Esophagus muscularis mucosa (tissue), 4 donors: Measurements from ENCODE around the gene SFRP5. TPM values are rescaled to one million over a fixed set of nuclear protein-coding genes. Genes with fewer than 3 reads are reported as not detected.

ENCODE experiments used
- DNase-seq: peaks from one replicate; pipeline ENCODE4 v3.0.0-alpha.2; 2017; ENCODE audit errors: extremely low spot score
- H3K27ac ChIP-seq, 4 donors: fragments of 200-600 bp; sonication (generic); replicated peaks in 1 of 4; 1 replicate in 3 of 4; 2 replicates in 1 of 4; pipeline ENCODE4 v1.5.1; 2016 to 2019; ENCODE audit warnings: mild to moderate bottlenecking in 1 of 4
- H3K27me3 ChIP-seq, 4 donors: fragments of 200-600 bp; sonication (generic); one replicate each; pipeline versions ENCODE4 v1.5.1 to v1.6.0; 2016 to 2019
- H3K36me3 ChIP-seq, 4 donors: fragments of 200-600 bp; sonication (generic); one replicate each; pipeline ENCODE4 v1.5.1; 2016 to 2019
- H3K4me1 ChIP-seq, 4 donors: fragments of 200-600 bp; sonication (generic); one replicate each; pipeline ENCODE4 v1.5.1; 2016 to 2019
- H3K4me3 ChIP-seq, 4 donors: fragments of 200-600 bp; sonication (generic); 1 replicate in 2 of 4; 2 replicates in 2 of 4; pipeline ENCODE4 v1.5.1; 2016 to 2019; ENCODE audit warnings: mild to moderate bottlenecking in 4 of 4, moderate library complexity in 1 of 4
- H3K9me3 ChIP-seq, 4 donors: fragments of 200-600 bp; sonication (generic); 1 replicate in 3 of 4; 2 replicates in 1 of 4; pipeline ENCODE4 v1.5.1; 2016 to 2019
- CTCF ChIP-seq, 3 experiments: fragments of 200-600 bp in 2 of 3; fragments of 450-650 bp in 1 of 3; sonication (generic) in 2 of 3; IDR thresholded peaks; one replicate each; pipeline ENCODE4 v1.5.1; 2017 to 2019; ENCODE audit warnings: antibody characterized with exemption in 3 of 3, mild to moderate bottlenecking in 2 of 3, moderate library complexity in 1 of 3
- EP300 ChIP-seq: sonication (generic); formaldehyde crosslinking; IDR thresholded peaks from one replicate; pipeline ENCODE4 v1.6.1; 2017; ENCODE audit warnings: antibody characterized with exemption
- POLR2A ChIP-seq: fragments of 450-650 bp; IDR thresholded peaks from one replicate; pipeline ENCODE4 v1.6.1; 2017; ENCODE audit warnings: antibody characterized with exemption, moderate library complexity, mild to moderate bottlenecking, low read depth
- POLR2AphosphoS5 ChIP-seq, 2 donors: sonication (generic); formaldehyde crosslinking; IDR thresholded peaks; one replicate each; pipeline ENCODE4 v1.6.1; 2017; ENCODE audit warnings: antibody characterized with exemption in 2 of 2
- WGBS: methylation state at CpG from one replicate; pipeline ENCODE4 v1.1.5; 2018; 5-methylcytosine and 5-hydroxymethylcytosine counted together
- intact Hi-C: fragments of 100-400 bp; cut with DNase I; formaldehyde crosslinking; loops from one replicate; pipeline ENCODE4 v1.15.1; 2023
- total RNA-seq, 4 donors: library from RNA; depleted of rRNA; stranded (reverse); fragments of >200 nt; gene quantifications; one replicate each; pipeline versions ENCODE4 v1.1.0 to v1.2.1, GENCODE V29; 2016

SFRP5 gene
- total RNA-seq, 4 donors from 2014 or later, result 19.9 to 41.3 (median 34.8) TPM

- Histone ChIP-seq H3K9me3 (no peaks in the 10 kb centered on the region), H3K27me3 (peaks cover 0 to 13% (median 0%) of the 10 kb centered on the region in 4 donors), H3K4me3 (no peak overlapping the region), H3K36me3 (no peaks in the 10 kb centered on the region), H3K4me1 (no peaks in the 10 kb centered on the region), H3K27ac (no peak overlapping the region)
- DNase-seq, result no peak
- intact Hi-C loops, result no loop called here
- TF ChIP-seq POLR2AphosphoS5 (IDR thresholded peaks at IDR 0.05), result no peak
- TF ChIP-seq POLR2A, result no peak
- TF ChIP-seq EP300, result no peak
- TF ChIP-seq CTCF (IDR thresholded peaks at IDR 0.05), result no peak
- 76% methylated on average over 6 of the region's 6 CpGs for WGBS
Measured at GRCh38 chr10:97805949-97806348, 34.1 kb upstream of the SFRP5 start.

- intact Hi-C loops, result no loop called here
- H3K4me3 ChIP-seq, result no peak overlapping the region
- H3K36me3 ChIP-seq, result no peaks in the 10 kb centered on the region
- TF ChIP-seq POLR2AphosphoS5 (IDR thresholded peaks at IDR 0.05) (no peak), EP300 (no peak), POLR2A (no peak), CTCF (IDR thresholded peaks at IDR 0.05) (no peak)
- no peaks in the 10 kb centered on the region for H3K9me3 ChIP-seq
- H3K4me1 ChIP-seq, result no peaks in the 10 kb centered on the region
- H3K27ac ChIP-seq, result no peak overlapping the region
- no peak for DNase-seq
- peaks cover 0 to 20% (median 0%) of the 10 kb centered on the region in 4 donors for H3K27me3 ChIP-seq
- 74% methylated on average over 12 of the region's 12 CpGs for WGBS
Measured at GRCh38 chr10:97805096-97805884, 33.5 kb upstream of the SFRP5 start.

- peaks cover 0 to 10% (median 6%) of the 10 kb centered on the region in 4 donors for H3K9me3 ChIP-seq
- no peaks in the 10 kb centered on the region for H3K4me1 ChIP-seq
- no peak overlapping the region for H3K27ac ChIP-seq
- no peaks in the 10 kb centered on the region for H3K36me3 ChIP-seq
- peaks cover 0 to 42% (median 0%) of the 10 kb centered on the region in 4 donors for H3K27me3 ChIP-seq
- WGBS, result 78% methylated on average over 5 of the region's 5 CpGs
- no peak for TF ChIP-seq EP300
- no peak for TF ChIP-seq POLR2A
- no peak for TF ChIP-seq POLR2AphosphoS5 (IDR thresholded peaks at IDR 0.05)
- no peak for TF ChIP-seq CTCF (IDR thresholded peaks at IDR 0.05)
- no peak for DNase-seq
- intact Hi-C loops, result no loop called here
- H3K4me3 ChIP-seq, result no peak overlapping the region
Measured at GRCh38 chr10:97801422-97801821, 29.6 kb upstream of the SFRP5 start.

DNA sequence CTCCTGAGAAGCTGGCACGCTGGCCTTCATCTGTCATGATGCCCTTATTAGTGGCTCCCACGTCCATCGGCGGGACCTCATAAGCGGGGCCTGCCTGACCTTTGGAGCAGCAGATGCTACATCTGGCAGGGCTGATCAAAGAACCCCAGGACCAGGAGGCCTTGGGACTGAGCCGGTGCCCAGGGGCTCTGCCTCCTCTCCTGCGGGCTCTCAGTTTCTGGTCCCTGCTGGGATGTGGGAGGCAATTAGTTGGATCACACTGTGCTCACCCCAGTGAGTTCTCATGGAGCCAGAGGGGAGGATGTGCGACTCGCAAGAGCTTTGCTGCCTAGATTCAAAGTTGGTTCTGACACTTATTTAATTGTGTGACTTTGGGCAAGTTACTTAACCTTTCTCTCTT, 28.7 kb upstream of the SFRP5 start:
- Histone ChIP-seq H3K4me3 (no peak overlapping the region), H3K4me1 (no peaks in the 10 kb centered on the region), H3K27me3 (peaks cover 0 to 42% (median 0%) of the 10 kb centered on the region in 4 donors), H3K9me3 (peaks cover 0 to 10% (median 6%) of the 10 kb centered on the region in 4 donors), H3K36me3 (no peaks in the 10 kb centered on the region), H3K27ac (no peak overlapping the region)
- 80% methylated on average over 5 of the region's 9 CpGs for WGBS
- DNase-seq, result no peak
- intact Hi-C loops, result no loop called here
- TF ChIP-seq EP300 (no peak), CTCF (IDR thresholded peaks at IDR 0.05) (no peak), POLR2A (no peak), POLR2AphosphoS5 (IDR thresholded peaks at IDR 0.05) (no peak)
